Pulmonary artery endothelial cell (primary cell): ENCODE data around the gene ZAR1. TPM values are rescaled to one million over a fixed set of nuclear protein-coding genes. Genes with fewer than 3 reads are reported as not detected.

ENCODE experiments used
- DNase-seq: peaks from one replicate; pipeline ENCODE4 v3.0.0-alpha.2; 2011; ENCODE audit warnings: low read depth, low spot score
- total RNA-seq: library from RNA; depleted of rRNA; stranded (reverse); fragments of >200 nt; gene quantifications from 2 replicates; pipeline ENCODE4 v1.2.3, GENCODE V29; 2014

Gene ZAR1
- total RNA-seq, 1 donor from 2014 or later, result not detected

DNA sequence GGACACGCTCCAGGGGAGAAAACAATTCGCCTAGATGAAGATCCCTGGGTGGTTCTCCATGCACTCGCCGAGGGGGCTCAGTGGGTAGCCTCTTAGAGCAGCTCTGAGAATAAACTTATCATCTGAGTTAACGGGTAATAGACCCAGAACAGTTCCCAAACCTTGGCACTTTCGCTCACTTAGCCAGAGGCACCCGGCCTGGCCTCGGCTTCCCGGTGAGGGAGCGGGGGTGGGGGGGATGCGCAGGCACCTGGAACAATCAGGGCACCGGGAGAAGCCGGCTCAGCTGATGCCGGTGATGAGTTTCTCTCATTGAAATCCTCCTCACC is 405 bp upstream of the ZAR1 start:
- no peak for DNase-seq

- DNase-seq, result no peak
Observed at GRCh38 chr4:48490680-48491513, 845 bp downstream of the ZAR1 start.

DNA sequence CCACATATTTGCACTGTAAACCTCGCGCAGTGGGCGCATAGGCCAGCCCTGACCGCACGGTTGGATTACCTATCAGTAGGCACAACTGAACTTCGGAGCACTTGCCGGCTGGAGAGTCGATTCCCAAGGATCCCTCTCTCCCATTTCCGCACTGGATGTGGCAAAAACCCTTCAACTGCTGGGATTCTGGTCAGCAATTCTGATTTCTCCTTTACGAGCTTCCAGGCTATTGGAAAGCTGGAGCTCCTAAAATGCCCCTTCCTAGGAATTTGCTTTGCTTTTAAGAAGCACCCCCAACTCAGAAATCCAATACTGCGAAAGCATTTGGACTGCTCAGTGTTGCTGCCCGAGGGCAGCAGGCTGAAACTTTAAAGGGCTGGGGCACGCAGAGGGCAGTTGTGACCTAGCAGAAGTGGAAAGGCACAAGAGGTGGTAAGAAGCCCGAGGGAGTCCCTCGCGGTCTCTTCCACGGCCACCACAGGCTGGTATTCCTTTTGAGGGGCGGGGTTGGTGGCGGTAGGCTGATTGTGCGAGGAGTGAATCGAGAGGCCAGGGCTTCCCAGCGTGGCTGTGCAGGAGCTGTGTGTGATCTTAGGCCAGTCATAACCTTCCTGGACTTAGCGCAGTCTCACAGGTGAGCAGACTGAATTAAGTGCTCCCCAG is 1.6 kb downstream of the ZAR1 start:
- no peak for DNase-seq

- DNase-seq, result no peak
Observed at GRCh38 chr4:48493452-48494100, 3.5 kb downstream of the ZAR1 start.

DNA sequence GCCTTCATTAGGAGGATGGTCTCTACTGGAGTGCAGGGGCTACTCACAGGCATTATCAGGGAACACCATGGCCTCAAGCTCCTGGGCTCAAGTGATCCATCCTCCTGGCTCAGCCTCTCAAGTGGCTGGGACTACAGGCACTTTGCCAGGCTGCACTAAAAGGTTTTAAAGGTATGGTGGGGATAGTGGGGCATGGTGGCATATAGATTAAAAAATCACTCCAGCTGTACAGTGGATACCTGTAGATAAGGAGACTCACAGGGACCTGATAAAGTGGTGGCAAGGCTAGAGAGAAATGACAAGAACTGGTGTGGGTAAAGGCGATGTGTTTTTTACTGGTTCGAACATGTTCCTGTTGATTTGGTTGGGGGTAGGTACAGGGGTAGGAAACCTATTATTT is 5.9 kb downstream of the ZAR1 start:
- no peak for DNase-seq

- DNase-seq, result no peak
Observed at GRCh38 chr4:48498895-48499294, 8.8 kb downstream of the ZAR1 start.

GRCh38 chr4:48499551-48500066 is 9.6 kb downstream of the ZAR1 start:
- no peak for DNase-seq

DNA sequence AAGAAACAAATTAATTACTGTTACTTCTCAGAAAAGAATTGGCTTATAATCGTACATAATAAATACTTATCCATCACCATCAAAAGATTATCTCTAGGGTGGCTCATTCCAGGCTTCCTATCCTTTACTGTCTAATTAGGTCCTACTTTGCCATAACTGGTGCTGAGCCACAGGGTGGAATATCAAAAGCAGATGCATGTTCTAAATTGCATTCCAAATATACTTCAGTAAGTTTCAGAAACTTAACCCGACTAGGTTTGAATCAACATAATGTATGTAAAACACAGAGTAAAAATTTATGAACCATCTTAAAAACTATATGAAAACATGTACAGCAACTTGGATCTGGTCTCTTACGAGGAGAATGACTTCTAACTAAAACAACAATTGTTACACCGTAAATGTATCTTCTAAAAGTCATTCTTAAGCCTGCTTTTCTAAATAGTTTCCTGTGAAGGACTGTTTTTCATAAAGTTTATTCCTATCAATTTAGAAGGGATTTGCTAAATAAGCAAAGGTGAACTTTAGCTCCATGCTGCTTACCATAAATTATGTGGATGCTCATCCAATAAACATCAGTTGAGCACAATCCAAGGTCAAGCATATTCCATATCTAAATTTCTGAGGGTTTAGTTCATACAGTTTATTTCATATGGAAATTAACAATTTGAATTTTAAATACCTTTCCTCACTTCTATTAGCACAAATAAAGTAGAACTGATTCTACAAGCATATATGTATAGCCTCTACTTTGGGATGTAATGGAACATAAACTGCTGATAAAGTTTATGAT is 13.4 kb downstream of the ZAR1 start:
- DNase-seq, result no peak

GRCh38 chr4:48504026-48504330 is 13.9 kb downstream of the ZAR1 start:
- DNase-seq, result no peak

GRCh38 chr4:48504352-48504751 is 14.3 kb downstream of the ZAR1 start:
- DNase-seq, result no peak

DNA sequence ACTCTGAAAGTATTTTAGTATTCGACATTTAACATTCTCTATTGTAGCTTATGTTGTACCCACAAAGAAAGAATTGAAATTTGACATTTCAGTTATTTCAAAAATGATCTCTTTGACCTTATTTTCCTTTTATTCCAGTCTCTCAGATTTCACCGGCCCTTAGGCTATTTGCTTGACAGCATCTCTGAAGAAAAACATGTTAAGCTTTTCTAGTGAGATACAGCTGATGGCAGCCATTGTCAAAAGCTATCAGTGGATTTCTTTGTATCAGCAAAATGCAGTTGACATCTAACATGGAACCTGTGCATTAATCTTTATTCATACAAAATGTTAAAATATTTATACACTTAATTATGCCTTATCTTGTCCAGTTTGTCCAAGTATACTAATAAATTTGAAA is 16.7 kb downstream of the ZAR1 start:
- DNase-seq, result no peak

- DNase-seq, result no peak
Observed at GRCh38 chr4:48509543-48509942, 19.5 kb downstream of the ZAR1 start.

GRCh38 chr4:48518143-48518542 is 28.1 kb downstream of the ZAR1 start:
- DNase-seq, result no peak

DNA sequence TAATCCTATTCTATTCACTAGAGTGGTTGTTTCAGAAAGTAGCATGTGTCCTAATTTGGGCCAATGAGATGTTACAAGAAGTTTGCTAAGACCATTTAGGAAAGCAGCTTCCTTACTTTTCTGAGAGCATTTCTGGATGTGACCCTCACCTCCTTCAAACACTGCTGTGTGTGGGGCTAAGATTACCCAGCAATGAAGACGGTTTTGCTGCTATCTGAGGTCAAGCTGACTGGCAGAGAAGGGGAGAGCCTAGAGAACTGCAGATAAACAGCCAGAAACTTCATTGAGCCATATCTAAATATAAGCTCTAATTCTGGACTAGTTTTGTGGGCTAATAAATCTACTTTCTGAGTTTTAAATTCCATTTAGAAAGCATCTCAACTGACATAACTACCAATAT is 36.4 kb downstream of the ZAR1 start:
- DNase-seq, result no peak

DNA sequence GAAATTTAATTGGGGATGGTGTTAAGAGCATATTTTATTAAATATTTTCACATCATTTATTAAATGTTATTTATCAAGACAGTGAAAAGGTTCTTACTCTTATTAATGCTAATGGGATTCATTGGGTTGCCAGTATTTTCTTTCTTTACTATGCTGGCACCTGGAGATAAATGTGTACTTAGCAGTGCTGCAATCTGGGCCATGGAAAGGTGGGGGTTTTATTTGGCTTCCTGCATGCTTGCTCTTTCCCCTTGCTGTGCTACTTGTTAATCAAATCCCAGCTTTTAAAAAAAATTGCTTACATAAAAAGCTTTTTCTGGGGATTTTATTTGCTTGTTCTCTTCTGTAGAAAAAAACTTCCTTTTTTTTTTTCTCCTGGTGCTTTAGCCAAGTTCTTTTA is 48.3 kb downstream of the ZAR1 start:
- no peak for DNase-seq

DNA sequence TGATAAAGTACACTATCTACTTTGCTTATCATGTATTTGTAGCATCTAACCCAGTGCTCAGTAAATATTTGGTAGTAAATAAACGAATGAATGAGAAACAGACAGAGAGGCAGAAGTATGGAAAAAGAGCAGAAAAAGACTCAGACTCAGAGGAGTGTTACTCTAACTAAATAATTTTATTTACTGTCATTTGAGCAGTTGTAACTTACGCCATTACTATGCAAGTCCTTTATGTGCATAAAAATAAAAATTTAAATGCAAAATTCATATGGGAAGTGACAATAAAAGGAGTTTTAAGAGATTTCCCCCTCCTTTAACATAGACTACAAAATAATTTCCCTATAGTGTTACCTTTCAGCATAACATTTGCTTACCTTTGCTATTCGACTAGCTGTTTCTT is 49.5 kb downstream of the ZAR1 start:
- no peak for DNase-seq

DNA sequence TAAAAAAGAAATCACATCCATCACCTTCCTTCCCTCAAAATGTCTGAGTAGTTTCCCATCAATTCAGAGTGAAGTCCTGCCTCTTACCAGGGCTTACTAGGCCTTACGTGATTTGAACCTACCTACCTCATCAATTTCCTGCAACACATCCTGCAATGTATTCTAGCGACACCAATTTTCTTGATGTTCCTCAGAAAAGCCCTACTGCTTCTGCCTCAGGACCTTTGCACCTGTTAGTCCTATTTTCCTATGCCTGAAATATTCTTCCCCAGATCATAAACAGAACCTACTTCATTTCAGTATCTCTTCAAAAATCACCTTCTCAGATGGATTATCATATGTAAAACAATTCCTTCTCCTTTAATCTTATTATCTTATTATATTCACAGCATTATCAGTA is 52.8 kb downstream of the ZAR1 start:
- DNase-seq, result no peak

GRCh38 chr4:48543796-48544195 is 53.7 kb downstream of the ZAR1 start:
- DNase-seq, result no peak
